Nucleus accumbens (tissue), 56 donors: ENCODE measurements around the gene GRIK5.
"Not testable (repeated sequence)": the region's sequence is repeated elsewhere in the genome, so short reads cannot be mapped to it uniquely, and the experiment has no call there.

Source experiments
- DNase-seq, 56 donors: peaks; one replicate each; lab custom pipeline; 2025; lab: John Stamatoyannopoulos, UW

GRIK5 gene

DNA sequence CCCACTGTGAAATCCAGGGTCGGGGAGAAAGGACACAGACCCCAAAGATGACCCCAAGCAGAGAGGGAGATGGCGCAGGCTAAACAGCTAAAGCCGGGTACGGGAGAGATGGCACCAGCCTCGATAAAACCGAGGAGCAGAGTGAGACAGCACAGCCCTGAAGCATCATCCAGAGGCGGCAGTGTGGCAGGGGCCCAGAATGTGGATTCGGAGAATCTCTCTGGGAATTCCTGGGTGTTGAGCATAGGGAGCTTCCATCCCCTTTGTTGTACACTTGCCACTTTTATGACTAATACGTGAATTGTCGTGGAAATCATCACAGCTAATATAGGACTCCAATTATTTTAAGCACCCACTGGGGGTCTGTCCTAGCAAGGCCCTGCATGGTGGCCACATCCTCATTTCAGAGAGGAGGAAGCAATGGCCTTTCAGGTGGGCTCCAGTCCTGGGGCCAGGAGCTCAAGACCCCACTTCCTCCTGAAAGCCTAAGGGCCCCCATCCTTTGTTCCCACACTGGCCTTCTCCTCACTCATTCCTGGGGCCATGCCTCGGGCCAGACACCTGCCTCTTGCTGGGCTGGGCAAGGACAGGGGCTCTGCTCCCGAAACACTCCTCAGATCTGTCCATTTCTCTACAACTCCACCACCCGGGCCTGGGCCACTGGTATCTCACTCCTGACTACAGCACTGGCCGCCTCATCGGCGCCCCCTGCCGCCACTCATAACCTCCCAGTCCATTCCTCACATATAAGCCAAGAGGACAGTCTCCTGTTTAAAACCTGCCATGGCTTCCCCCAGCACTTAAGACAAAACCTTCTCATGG is 46.7 kb downstream of the GRIK5 start:
- DNase-seq = no peak

DNA sequence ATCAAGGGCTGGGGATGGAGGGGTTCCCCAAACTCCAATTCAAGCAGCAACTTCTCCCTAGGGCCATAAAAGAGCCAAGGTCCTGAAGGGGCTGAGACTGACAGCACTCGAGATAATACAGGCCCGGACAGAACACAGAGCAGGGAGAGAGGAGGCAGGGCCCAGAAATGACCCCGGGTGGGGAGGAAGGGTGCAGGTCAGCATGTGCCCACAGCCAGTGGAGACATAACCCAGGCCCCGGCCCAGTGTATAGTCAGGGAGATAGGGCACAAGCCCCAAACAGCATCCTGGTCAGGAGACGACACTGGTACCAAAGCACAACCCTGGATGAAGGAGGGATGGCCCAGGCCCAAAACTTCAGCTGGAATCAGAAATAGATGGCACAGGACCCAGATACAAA is 47.4 kb downstream of the GRIK5 start:
- DNase-seq = no peak

DNA sequence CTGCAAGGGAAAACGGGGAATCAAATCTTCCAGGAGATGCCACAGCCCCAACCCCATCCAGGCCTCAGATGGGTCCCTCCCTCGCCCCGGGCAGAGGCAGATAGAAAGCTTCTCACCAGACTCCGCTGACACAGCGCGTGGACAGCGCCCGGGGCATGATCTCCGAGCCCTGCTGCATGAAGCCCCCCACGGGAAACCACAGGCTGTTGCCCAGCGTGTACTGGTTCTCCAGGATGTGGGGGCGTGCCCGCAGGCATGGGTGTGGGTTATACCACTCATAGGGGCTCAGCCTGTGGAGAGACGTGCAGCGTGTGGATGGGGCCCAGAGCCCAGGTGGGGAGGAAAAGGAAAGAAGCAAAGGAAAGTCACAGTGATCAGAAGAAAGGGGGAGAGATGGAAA is 48.8 kb downstream of the GRIK5 start:
- no peak for DNase-seq

DNA sequence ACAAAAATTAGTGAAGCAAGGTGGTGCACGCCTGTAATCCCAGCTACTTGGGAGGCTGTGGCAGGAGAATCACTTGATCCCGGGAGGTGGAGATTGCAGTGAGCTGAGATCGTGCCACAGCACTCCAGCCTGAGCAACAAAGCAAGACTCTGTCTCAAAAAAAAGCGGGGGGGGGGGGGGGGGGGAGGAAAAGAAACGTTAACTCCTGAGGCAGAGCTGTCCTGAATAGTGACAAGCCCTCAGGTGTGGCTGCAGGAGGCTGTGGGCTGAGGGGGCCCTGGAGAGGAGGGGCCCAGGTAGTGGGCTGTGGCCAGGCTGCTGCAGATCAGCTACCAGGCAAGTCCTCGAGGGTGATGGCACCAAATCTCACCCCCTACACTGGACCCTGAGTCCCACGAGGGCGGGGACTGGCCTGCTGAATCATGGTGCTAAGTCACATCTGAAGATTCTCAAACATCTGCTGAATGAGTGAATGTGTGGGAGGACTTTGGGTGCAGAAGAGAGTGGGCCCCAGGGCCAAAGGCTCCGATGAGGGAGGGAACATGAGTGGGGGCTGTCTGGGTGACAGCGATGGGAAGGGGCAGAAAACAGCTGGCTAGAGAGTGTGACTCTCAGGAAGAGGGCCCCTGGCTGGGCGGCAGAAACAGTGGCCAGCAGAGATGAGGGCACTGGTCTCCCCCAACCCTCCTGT is 51.4 kb downstream of the GRIK5 start:
- no peak for DNase-seq

DNA sequence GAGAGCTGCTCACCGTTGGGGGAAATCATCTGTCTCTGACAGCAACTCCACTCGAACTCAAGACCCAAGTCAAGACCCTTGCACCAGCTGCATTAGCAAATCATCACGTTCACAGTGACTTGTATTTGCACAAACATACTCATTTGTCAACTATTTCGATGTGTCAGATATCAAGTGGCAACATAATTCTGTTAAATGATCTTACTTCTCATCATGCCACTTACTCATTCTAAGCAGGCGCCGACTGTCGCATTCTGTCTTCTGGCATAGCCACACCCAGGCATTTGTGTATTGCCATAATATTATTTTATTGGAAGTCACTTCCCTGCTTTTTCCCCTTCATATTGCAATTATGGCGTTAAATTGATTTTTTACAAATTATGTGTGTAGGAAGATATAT is 53.0 kb downstream of the GRIK5 start:
- DNase-seq = no peak

DNA sequence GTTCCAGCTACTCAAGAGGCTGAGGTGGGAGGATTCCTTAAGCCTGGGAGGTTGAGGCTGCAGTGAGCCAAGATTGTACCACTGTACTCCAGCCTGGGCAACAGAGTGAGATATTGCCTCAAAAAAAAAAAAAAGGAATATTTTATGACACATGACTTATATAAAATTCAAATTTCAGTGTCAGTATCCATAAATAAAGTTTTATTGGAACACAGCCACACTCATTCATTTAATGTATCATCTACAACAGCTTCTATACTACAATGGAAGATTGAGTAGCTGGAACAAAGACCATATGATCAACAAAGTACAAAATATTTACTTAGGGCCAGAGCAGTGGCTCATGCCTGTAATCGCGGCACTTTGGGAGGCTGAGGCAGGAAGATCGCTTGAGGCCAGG is 57.3 kb downstream of the GRIK5 start:
- not testable (repeated sequence) for DNase-seq

DNA sequence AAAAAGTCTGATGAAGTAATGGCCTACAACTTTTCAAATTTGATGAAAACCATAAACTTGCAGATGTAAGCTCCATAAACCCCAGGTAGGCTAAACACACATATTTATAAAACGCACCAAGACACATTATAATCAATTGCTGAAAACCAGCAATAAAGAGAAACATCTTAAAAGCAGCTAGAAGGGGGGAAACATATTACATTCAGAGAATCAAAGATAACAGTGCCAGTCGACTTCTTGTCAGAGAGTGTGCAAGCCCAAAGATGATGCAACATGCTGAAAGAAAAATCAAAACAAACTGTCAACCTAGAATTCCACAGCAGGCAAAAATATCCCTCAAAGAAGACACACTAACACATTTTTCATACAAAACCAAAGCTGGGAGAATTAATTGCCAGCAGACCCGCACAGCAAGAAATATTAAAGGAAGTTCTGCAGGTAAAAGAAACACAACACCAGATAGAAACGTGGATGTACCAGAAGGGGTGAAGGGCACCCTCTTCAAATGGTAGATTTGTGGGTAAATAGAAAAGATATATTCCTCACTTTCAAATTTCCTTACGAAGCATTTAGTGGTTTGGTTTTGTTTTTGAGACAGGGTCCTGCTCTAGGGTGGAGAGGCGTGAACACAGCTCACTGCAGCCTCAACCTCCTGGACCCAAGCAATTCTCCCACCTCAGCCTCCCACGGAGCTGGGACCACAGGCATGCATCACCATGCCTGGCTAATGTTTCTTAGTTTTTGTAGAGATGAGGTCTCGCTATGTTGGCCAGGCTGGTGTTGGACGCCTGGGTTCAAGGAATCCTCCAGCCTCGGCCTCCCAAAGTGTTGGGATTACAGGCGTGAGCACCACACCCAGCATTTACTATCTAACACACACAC is 59.5 kb downstream of the GRIK5 start:
- DNase-seq = no peak

DNA sequence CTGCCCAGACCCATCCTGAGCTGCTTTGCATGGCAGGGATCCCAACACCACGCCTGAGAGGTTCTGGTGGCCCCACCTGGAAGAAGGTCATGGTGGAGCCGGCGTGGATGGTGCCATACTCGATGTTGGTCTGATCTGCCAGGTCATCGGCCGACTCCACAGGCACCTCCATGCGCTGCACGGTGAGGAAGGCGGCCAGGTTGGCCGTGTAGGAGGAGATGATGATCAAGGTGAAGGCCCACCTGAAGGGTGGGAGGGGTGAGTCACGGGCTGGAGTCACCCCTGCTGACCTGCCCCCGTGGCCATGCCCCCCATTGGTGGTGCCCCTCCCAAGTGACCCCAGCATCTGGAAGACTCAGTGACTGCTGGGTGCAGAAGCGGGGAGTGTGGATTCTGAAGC is 63.4 kb downstream of the GRIK5 start:
- DNase-seq = no peak

DNA sequence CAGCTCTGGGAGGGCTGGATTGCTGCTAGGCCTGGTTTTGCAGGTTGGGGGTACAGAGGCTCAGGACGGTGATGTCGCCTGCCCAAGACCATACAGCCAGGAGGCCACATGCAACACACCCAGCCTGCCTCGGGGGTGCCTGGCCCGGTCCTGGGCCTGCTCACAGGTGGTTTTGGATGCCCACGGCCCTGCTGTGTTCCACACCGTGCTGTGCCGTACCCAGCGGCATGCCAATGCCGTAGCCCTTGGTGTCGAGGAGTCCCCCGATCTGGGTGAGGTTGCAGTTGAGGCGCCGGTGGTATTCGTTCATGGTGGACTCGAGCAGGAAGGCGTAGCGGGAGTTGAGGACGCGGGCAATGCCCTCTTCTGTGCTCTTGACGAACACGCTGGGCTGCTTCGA is 64.5 kb downstream of the GRIK5 start:
- no peak for DNase-seq

DNA sequence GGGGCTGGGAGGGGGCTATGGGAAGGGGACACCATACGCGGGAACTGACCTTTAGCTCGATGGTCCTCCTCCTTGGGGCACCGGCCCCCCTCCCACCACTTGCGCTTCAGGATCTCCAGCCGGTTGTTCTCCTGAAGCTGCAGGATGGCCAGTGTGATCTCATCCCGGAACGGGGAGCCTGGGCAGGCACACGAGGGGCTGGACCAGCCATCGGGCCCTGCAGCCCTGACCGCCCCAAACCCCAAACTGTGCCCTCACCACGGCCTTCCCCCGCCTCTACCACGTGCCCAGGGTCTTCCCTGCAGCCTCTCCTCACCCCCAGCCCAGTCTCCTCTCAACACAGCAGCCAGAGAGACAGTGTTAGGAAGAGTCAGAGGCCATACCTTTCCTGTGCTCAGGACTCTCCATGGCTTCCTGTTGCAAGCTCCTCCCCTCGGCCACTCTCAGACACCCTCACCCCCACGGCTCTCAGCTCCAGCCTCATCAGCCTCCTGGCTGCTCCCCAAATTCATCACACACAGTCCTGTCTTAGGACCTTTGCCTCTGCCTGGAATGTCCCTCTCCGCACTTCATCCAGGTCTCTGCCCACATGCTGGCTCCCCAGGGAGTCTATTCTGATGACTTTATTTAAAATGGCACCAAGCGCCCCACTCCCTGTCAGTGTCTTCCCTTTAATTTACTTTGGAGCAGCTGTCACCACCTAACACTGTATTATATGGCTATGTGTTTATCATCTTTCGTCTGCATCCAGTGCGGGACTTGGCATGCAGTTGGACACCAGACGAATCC is 66.3 kb downstream of the GRIK5 start:
- DNase-seq = no peak

DNA sequence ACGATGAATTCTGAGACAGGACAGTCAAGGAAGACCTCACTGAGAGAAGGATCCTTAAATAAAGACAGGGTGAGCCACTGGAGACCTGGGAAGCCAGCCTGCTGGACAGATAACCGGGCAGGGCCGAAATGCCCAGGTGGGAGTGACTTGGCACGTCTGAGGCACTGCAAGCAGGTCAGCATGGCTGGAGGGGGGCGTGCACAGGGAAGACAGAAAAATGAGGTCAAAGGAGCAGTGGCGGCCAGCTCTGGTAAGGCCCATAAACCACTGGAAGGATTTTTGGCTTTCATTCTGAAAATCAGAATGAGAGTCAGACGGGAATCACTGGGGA is 70.2 kb downstream of the GRIK5 start:
- DNase-seq = no peak

DNA sequence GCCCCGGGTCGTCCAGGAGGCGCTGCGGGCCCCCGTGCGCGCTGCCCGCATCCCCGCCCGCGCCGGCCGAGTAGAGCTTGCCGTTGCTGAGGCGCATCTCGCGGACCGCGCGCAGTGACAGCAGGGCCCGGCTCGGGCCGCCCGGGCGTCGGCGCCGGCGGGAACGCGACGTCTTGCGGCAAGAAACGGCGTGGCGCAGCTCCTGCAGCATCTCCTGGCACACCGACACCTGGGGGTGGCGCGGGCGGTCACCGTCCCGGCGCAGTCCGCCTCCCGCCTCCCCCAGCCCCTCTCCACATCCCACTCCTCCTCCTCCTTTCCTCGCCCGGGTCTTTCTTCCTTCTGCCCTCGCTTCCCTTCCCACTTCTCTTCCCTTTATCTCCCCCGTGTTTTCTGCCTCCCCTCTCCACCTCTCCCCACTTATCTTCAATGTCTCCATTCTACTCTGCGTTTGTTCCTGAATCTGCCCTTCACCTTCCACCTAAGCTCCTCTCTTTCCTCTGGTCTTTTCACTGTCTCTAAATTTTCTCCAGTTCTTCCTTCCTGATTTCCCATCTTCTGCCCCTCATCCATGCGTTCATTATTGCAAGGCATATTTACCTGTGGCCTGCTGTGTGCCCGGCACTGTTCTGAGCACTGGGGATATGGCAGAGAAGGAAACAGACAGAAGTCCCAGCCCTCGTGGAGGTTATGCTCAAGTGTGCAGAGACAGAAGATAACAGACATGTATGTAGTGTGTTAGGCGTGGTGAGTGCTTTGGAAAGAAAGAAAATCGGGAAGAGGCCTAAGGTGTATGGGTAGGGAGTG is 70.7 kb downstream of the GRIK5 start:
- DNase-seq = peak in 8 of 56 donors; percentile 2 to 41 (median 15)

DNA sequence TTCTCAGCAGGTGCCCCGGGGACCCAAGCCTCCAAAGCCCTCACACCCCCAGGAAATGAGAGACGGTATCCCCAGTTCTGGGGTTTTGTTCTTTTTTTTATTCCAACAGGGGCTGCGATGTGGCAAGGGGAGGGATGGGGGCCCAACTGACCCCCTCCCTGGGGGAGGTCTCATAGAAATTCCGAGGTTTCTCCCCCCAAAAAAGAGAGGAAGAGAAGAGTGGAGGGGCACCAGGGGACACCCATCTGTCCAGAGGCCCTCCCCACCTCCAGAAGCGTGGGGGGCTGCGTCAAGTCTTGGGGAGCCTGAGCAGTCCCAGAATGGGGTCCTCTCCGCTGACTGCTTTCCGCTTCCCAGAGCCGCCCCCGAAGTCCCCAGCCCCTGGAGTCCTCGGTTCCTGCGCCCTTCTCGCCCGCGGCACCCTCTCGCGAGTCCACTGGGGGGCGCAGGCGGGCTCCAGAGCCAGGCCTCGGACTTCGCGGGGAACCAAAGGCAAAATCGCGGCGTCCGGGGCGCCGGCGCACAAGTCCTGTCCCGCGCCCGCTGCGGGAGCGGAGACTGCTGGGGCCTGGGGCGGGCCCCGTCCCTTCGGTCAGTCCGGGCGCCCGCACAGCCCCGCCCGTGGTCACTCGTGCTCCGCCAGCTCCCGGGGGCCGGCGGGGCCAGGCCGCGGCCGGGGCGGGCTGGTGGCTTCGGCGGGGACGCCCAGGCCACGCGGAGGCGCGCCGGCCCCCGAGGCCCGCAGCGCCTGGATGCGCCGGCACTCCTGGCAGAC is 71.6 kb downstream of the GRIK5 start:
- peak in 8 of 56 donors; percentile 6 to 45 (median 14) for DNase-seq

DNA sequence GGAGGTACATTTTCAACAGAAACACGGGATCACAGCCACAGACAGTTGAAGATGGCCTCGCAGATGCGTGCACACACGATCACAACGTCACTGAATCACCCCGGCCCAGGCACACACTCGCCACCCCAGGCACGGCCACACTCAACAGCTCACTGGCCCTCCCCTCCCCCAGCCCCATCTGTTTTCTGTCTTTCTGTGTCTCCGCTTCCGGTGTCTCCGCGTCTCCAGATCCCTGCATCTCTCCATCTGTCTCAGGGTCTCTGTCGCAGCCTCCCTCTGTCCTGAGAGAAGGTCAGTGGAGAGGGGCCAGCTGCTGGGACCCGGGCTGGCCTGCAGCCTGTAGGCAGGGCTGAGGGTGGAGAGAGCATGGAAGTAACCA is 72.2 kb downstream of the GRIK5 start:
- DNase-seq = peak in 2 of 56 donors; percentile 28 to 31

DNA sequence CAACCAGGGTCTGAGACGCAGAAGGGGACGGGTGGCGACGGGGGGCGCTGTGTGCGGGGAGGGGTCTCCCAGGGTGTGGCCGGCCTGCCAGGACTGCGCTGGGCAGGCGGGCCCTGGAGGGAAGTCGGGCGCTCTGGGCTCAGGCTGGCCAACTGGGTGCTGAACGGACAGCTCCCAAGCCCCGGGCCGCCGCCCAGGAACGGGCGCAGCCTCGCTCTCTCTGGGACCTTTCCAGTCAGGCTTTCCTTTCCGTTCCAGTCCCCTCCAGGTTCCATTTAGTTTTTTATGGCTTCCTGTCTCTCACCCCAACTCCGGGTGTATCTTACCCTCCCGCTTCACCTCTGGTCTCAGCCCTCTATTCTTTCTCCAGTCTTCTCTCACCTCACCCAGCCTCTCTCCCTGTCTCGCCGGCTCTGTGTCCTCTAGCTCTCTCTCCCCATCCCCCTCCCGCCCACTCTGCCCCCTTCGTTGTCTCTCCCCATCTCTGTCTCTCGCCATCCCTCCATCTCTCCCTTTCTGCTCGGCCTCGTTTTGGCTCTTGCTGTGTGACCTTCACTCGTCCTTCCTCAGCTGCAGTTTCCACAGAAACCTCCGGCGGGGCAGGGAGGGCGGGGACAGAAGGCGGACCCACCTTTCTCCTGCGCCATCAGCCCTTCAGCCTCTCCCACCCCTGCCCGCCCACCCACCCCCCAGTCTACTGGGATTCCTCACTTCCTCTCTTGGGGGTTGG is 72.7 kb downstream of the GRIK5 start:
- DNase-seq = peak in 25 of 56 donors; percentile 7 to 64 (median 25)

DNA sequence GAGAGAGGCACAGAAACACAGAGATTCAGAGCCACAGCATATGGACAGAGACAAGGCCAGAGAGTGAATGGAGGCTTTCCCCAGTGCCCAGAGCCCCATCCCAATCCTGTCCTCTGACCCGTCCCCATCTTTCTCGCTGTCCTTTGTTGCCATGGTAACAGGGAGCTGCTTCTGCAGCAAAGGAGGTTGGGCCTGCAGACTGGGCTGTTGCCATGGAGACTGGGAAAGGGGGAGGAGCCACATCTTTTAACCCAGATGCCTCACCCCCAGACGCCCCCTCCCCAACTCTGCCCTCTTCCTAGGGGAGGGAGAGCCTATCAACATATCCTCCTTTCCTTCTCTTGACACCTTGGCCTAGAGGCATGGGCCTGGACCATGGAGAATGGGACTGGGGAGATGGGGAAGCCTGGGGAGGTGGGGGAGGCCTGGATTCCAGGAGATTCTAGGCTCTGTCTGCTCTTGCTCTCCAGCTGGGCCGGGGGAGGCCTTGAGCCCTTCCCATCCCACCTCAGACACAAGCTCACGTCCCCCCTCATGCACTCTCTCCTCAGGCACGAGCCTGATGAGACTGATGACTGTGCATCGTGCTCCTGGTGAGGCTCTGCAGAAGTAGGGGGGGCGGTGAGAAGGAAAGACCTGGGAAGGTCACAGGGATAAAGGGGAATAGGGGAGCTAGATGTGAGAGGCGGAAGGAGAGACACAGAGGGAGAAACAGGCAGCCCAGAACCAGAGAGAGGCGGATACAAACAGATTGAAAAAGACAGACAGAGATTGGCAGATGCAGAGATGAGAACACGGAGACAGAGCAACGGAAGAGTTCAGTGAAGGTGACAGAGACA is 73.8 kb downstream of the GRIK5 start:
- DNase-seq = peak in 38 of 56 donors; percentile 7 to 75 (median 38)
